ENCODE data around the gene YTHDF1.

Gene YTHDF1

DNA sequence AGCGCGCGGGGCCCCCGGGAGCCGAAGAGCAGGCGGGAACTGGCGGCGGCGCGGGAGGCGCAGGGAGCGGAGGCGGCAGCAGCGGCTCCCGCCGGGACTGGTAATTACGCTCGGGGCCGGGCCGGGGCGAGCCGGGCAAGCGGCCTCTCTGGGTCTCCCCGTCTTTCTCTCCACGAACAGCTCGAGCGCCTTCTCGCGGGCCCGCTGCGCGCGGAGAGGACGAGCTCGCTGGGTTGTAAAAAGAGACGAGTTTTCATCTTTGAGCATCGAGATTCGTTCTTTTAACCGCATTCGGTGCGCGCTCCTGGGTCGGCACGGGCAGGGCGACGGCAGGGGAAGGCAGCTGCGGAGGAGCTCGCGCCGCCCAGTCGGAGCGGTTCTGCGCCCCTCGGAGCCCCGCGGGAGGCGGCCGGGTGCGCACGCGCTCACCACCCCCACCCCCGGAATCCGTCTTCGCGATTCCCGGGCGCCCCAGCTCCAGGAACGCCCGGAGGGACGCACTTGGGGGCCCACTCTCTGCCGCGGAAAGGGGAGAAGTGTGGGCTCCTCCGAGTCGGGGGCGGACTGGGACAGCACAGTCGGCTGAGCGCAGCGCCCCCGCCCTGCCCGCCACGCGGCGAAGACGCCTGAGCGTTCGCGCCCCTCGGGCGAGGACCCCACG, 38.0 kb downstream of the YTHDF1 start:
- Histone ChIP-seq H3K4me2 (ENCODE audit: low read length) (no peak overlapping the region), H3K36me3 (ENCODE audit: insufficient read depth, low read length) (no peaks in the 10 kb centered on the region), H3K27me3 (ENCODE audit: insufficient read depth, low read length) (no peaks in the 10 kb centered on the region), H3K79me2 (ENCODE audit: insufficient read depth, low read length) (no peaks in the 10 kb centered on the region), H3K9ac (ENCODE audit: low read length) (no peak overlapping the region), H4K20me1 (ENCODE audit: insufficient read depth, low read length) (no peaks in the 10 kb centered on the region), H3K4me3 (ENCODE audit: low read depth, low read length, poor library complexity, severe bottlenecking) (no peak overlapping the region), H3K27ac (ENCODE audit: low read depth, low read length, poor library complexity, severe bottlenecking) (no peak overlapping the region), H3F3A (ENCODE audit: insufficient read depth, low read length) (no peaks in the 10 kb centered on the region), H3K9me2 (ENCODE audit: low read depth, low read length) (no peaks in the 10 kb centered on the region), H3K4me1 (ENCODE audit: insufficient read depth, low read length, severe bottlenecking) (no peaks in the 10 kb centered on the region), H3K9me3 (ENCODE audit: low read length) (no peaks in the 10 kb centered on the region), H2AFZ (ENCODE audit: low read length) (no peak overlapping the region)
- TF ChIP-seq EZH2 (IDR thresholded peaks at IDR 0.05; ENCODE audit: borderline replicate concordance, low read length) = no peak
- TF ChIP-seq, protein P1, sequence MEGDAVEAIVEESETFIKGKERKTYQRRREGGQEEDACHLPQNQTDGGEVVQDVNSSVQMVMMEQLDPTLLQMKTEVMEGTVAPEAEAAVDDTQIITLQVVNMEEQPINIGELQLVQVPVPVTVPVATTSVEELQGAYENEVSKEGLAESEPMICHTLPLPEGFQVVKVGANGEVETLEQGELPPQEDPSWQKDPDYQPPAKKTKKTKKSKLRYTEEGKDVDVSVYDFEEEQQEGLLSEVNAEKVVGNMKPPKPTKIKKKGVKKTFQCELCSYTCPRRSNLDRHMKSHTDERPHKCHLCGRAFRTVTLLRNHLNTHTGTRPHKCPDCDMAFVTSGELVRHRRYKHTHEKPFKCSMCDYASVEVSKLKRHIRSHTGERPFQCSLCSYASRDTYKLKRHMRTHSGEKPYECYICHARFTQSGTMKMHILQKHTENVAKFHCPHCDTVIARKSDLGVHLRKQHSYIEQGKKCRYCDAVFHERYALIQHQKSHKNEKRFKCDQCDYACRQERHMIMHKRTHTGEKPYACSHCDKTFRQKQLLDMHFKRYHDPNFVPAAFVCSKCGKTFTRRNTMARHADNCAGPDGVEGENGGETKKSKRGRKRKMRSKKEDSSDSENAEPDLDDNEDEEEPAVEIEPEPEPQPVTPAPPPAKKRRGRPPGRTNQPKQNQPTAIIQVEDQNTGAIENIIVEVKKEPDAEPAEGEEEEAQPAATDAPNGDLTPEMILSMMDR (IDR thresholded peaks at IDR 0.05; ENCODE audit: low read length) = no peak

DNA sequence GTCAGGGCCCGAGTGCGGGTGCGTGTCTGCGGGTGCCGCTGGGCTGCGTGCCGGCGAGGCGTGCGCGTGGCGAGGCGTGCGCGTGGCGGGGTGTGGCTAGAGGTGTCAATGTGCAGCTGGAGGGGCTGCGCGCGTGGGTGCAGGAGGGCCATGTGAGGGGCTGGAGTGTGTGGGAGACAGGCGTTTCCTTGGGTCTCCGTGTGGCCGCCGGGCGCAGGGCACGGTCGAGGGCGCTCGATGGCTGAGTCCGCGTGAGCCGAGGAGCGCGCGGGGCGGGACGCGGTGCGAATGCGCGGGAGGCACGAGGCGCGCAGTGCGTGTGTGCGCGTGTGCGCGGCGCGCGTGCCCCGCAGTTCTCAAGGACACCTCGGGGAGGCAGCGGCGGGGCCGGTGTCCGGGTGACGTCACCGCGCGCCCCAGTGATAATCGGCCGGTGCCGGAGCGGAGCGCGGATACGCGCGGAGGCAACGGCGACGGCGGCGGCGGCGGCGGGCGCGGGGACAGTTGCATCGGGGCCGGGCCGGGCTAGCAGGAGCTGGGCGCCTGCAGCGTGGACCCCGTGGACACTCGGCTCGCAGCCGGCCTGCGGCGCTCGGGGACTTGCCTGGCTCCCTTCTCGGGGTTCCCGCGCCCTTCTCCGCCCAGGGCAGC, 38.7 kb downstream of the YTHDF1 start:
- Histone ChIP-seq H3K4me3 (ENCODE audit: low read depth, low read length, poor library complexity, severe bottlenecking) (no peak overlapping the region), H3K27me3 (ENCODE audit: insufficient read depth, low read length) (no peaks in the 10 kb centered on the region), H3F3A (ENCODE audit: insufficient read depth, low read length) (no peaks in the 10 kb centered on the region), H3K9ac (ENCODE audit: low read length) (no peak overlapping the region), H3K36me3 (ENCODE audit: insufficient read depth, low read length) (no peaks in the 10 kb centered on the region), H3K9me2 (ENCODE audit: low read depth, low read length) (no peaks in the 10 kb centered on the region), H3K4me2 (ENCODE audit: low read length) (no peak overlapping the region), H2AFZ (ENCODE audit: low read length) (no peak overlapping the region), H3K79me2 (ENCODE audit: insufficient read depth, low read length) (no peaks in the 10 kb centered on the region), H3K9me3 (ENCODE audit: low read length) (no peaks in the 10 kb centered on the region), H3K27ac (ENCODE audit: low read depth, low read length, poor library complexity, severe bottlenecking) (no peak overlapping the region), H3K4me1 (ENCODE audit: insufficient read depth, low read length, severe bottlenecking) (no peaks in the 10 kb centered on the region), H4K20me1 (ENCODE audit: insufficient read depth, low read length) (no peaks in the 10 kb centered on the region)
- TF ChIP-seq, protein P1 (IDR thresholded peaks at IDR 0.05; ENCODE audit: low read length) = no peak

GRCh38 chr20:63176427-63177133, 39.4 kb downstream of the YTHDF1 start:
- 0 out of 2 replicates have a peak, but pooled peaks cover 6% of the 10 kb centered on the region for H3K27me3 ChIP-seq (ENCODE audit: insufficient read depth, low read length)
- no peaks in the 10 kb centered on the region for H4K20me1 ChIP-seq (ENCODE audit: insufficient read depth, low read length)
- no peaks in the 10 kb centered on the region for H3K36me3 ChIP-seq (ENCODE audit: insufficient read depth, low read length)
- no peaks in the 10 kb centered on the region for H3K9me3 ChIP-seq (ENCODE audit: low read length)
- no peak overlapping the region for H3K4me3 ChIP-seq (ENCODE audit: low read depth, low read length, poor library complexity, severe bottlenecking)
- H3K79me2 ChIP-seq (ENCODE audit: insufficient read depth, low read length) = no peaks in the 10 kb centered on the region
- H3K9ac ChIP-seq (ENCODE audit: low read length) = no peak overlapping the region
- no peak for TF ChIP-seq EZH2 (IDR thresholded peaks at IDR 0.05; ENCODE audit: borderline replicate concordance, low read length)
- TF ChIP-seq, protein P1 (IDR thresholded peaks at IDR 0.05; ENCODE audit: low read length) = no peak
- H3K4me2 ChIP-seq (ENCODE audit: low read length) = no peak overlapping the region
- H3K27ac ChIP-seq (ENCODE audit: low read depth, low read length, poor library complexity, severe bottlenecking) = no peak overlapping the region
- H2AFZ ChIP-seq (ENCODE audit: low read length) = no peak overlapping the region
- H3K9me2 ChIP-seq (ENCODE audit: low read depth, low read length) = no peaks in the 10 kb centered on the region
- no peaks in the 10 kb centered on the region for H3F3A ChIP-seq (ENCODE audit: insufficient read depth, low read length)
- H3K4me1 ChIP-seq (ENCODE audit: insufficient read depth, low read length, severe bottlenecking) = no peaks in the 10 kb centered on the region
